B cell (primary cell): ENCODE measurements around the gene FBXO7.
A peak's percentile ranks its signal among the peaks of the same experiment; 100 is the strongest.

Experiments used
- CTCF ChIP-seq: fragments of 200-600 bp; IDR thresholded peaks from one replicate; pipeline ENCODE4 v1.8.0; 2022; ENCODE audit warnings: antibody characterized with exemption, mild to moderate bottlenecking
- EZH2 ChIP-seq: IDR thresholded peaks from 2 replicates; pipeline ENCODE4 v1.6.1; 2012; ENCODE audit warnings: borderline replicate concordance, low read depth, mild to moderate bottlenecking, moderate library complexity, low read length; ENCODE audit not compliant: insufficient read depth, poor library complexity, severe bottlenecking

GRCh38 chr22:32528984-32529982, 54.7 kb downstream of the FBXO7 start:
- TF ChIP-seq CTCF: peak; percentile 58
- TF ChIP-seq EZH2: no peak
